ENCODE measurements around the gene CUL3. TPM values are rescaled to one million over a fixed set of nuclear protein-coding genes. Genes with fewer than 3 reads are reported as not detected.
"Not testable (repeated sequence)": the region's sequence is repeated elsewhere in the genome, so short reads cannot be mapped to it uniquely, and the experiment has no call there.

CUL3 gene
- total and polyA plus RNA-seq, 2 of the 8 experiments (the other 6 are each of a cell fraction or from before 2014, with no cell fraction given) = 28.5 to 113 TPM

- H2BK20ac ChIP-seq (ENCODE audit: low read length); H2BK15ac ChIP-seq (ENCODE audit: low read length); POLR2A ChIA-PET (ENCODE audit: partially characterized antibody); H3K27me3 ChIP-seq (replicated peaks in 1 of 4; ENCODE audit: control insufficient read depth in 3 of 4, extremely low read depth in 1 of 4, insufficient read depth in 3 of 4, low read length in 3 of 4); H2AFZ ChIP-seq (ENCODE audit: low read length); H3K36me3 ChIP-seq (ENCODE audit: control insufficient read depth in 2 of 4, insufficient read depth in 4 of 4, low read length in 3 of 4); H3K18ac ChIP-seq (ENCODE audit: extremely low read depth, low read length); H3K9me3 ChIP-seq (ENCODE audit: insufficient read depth in 2 of 2, low read depth in 1 of 2, low read length in 1 of 2); H3K14ac ChIP-seq (ENCODE audit: insufficient read length); H3K23ac ChIP-seq (ENCODE audit: insufficient read length); H4K5ac ChIP-seq (ENCODE audit: insufficient read length, low read depth, low read length); FAIRE-seq; H3K4me2 ChIP-seq (ENCODE audit: insufficient read depth in 1 of 2, low read depth in 2 of 2, low read length in 2 of 2); H4K8ac ChIP-seq (ENCODE audit: extremely low read depth, insufficient read depth, low read length); H3K79me1 ChIP-seq (ENCODE audit: low read depth, low read length); H4K20me1 ChIP-seq (replicated peaks in 1 of 2; ENCODE audit: control insufficient read depth in 1 of 2, insufficient read depth in 2 of 2, low read length in 2 of 2); H2BK120ac ChIP-seq (replicated peaks; ENCODE audit: low read depth, low read length); H3K23me2 ChIP-seq (ENCODE audit: low read depth, low read length); H3K4me3 ChIP-seq (ENCODE audit: extremely low read depth in 1 of 4, insufficient read depth in 2 of 4, low read depth in 3 of 4, low read length in 4 of 4); H4K91ac ChIP-seq (replicated peaks; ENCODE audit: insufficient read length, low read length); H2BK5ac ChIP-seq (ENCODE audit: low read depth, low read length); DNase-seq (ENCODE audit: low read depth in 1 of 2, low spot score in 2 of 2); H3K4ac ChIP-seq (replicated peaks; ENCODE audit: insufficient read length, low read depth, low read length); H3K27ac ChIP-seq (ENCODE audit: low read depth, low read length); H2BK12ac ChIP-seq (ENCODE audit: low read depth, low read length); H3K9ac ChIP-seq (replicated peaks in 1 of 4; ENCODE audit: extremely low read depth in 1 of 4, low read depth in 3 of 4, low read length in 3 of 4); H3K56ac ChIP-seq (replicated peaks; ENCODE audit: insufficient read length, low read depth, low read length); H2AK5ac ChIP-seq (ENCODE audit: low read depth, low read length): not testable (repeated sequence)
- CTCF ChIA-PET (ENCODE audit: partially characterized antibody) = interaction anchor here (0.9 kb wide), 1 partner anchor 13 kb away, joined by 3 read pairs; no protein-coding TSS in a partner anchor
- Histone ChIP-seq H3K4me1 (replicated peaks in 1 of 4; ENCODE audit: control insufficient read depth in 3 of 4, insufficient read depth in 4 of 4, low read length in 3 of 4) (peaks cover 0 to 12% (median 1%) of the 10 kb centered on the region in 4 experiments; a peak in 2 of 7 replicates), H3K79me2 (ENCODE audit: control insufficient read depth in 1 of 2, insufficient read depth in 2 of 2, low read length in 2 of 2) (peaks cover 11 to 92% of the 10 kb centered on the region in 2 experiments)
- WGBS, 2 experiments (ENCODE audit: extremely low coverage in 1 of 2, insufficient coverage in 1 of 2, insufficient read length in 1 of 2, insufficient replicate concordance in 2 of 2, low coverage in 1 of 2, low lambda C conversion rate in 2 of 2, missing lambda C conversion rate in 1 of 2) = 91% methylated on average over 7 of the region's 10 CpGs; no CpG with 5 or more reads in 1 of the 2 experiments
Measured at GRCh38 chr2:224522483-224522882, 62.7 kb downstream of the CUL3 start.

All from H1 (cell line).